Bronchial epithelial cell (primary cell): ENCODE measurements around the gene RTN4R. TPM values are rescaled to one million over a fixed set of nuclear protein-coding genes. Genes with fewer than 3 reads are reported as not detected.

Experiments
- DNase-seq: peaks from one replicate; pipeline ENCODE4 v3.0.0-alpha.2; 2010; ENCODE audit warnings: low read depth
- FAIRE-seq: peaks from 2 replicates; lab custom pipeline; 2011; peaks lifted over from hg19 to GRCh38; lab: Jason Lieb, UNC
- H3K27me3 ChIP-seq: 2 replicates; pipeline ENCODE4 v1.5.1; 2011; ENCODE audit warnings: low read length; ENCODE audit not compliant: control insufficient read depth, insufficient read depth
- H3K36me3 ChIP-seq: 2 replicates; pipeline ENCODE4 v1.5.1; 2011; ENCODE audit warnings: low read length; ENCODE audit not compliant: control insufficient read depth, insufficient read depth
- H3K4me3 ChIP-seq: 2 replicates; pipeline ENCODE4 v1.5.1; 2011; ENCODE audit warnings: mild to moderate bottlenecking, low read depth, low read length, control low read depth
- total RNA-seq: library from RNA; depleted of rRNA; stranded (reverse); fragments of >200 nt; gene quantifications from 2 replicates; pipeline ENCODE4 v1.2.1, GENCODE V29; 2014
- TF ChIP-seq, protein P1 (sequence below): IDR thresholded peaks from 2 replicates; pipeline ENCODE4 v1.5.1; 2011; ENCODE audit warnings: mild to moderate bottlenecking, moderate library complexity, low read length, control low read depth, inconsistent platforms; ENCODE audit not compliant: insufficient read depth, severe bottlenecking

Gene RTN4R
- total RNA-seq, 1 donor from 2014 or later, result 2.6 TPM

DNA sequence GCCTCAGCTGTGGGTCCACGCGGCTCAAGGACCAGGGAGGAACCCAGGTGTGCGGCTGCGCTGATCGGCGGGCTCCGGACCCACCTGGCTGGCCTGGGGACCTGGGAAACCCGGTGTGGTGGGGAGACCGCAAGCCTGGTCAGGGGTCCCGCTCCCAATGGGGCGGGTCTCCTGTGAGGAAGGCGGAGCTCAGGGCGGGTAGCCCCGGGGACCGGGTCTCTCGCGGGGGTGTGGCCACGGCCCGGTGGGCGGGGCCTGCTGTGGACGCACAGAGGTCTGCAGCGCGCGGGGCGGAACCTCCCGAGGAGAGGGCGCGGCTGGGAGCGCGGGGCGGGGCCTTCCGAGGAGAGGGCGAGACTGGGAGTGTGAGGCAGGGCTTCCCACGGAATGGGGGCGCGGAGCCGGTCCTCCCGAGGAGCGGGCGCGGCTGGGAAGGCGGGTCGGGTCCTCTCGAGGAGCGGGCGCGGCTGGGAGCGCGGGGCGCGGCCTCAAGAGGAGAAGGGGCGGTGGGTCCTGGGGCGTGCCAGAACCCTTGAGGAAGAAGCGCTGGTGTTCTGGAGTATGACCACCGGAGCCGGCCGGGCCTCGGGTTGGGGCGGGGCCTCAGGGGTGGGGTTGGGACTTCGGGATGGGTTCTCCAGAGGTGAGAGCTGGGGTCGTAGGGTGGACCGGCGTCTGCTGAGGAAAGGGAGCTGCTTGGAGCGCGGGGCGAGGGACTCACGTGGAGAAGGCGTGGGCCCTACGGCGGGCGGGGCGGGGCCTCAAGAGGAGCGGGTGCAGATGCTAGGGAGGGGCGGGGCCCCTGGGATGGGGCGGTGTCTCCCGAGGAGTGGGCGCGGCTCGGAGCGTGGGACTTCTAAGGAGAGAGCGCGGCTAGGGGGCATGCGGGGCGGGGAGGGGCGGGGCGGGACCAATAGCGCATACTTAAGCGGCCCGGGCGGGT is 31.0 kb upstream of the RTN4R start:
- TF ChIP-seq, protein P1, sequence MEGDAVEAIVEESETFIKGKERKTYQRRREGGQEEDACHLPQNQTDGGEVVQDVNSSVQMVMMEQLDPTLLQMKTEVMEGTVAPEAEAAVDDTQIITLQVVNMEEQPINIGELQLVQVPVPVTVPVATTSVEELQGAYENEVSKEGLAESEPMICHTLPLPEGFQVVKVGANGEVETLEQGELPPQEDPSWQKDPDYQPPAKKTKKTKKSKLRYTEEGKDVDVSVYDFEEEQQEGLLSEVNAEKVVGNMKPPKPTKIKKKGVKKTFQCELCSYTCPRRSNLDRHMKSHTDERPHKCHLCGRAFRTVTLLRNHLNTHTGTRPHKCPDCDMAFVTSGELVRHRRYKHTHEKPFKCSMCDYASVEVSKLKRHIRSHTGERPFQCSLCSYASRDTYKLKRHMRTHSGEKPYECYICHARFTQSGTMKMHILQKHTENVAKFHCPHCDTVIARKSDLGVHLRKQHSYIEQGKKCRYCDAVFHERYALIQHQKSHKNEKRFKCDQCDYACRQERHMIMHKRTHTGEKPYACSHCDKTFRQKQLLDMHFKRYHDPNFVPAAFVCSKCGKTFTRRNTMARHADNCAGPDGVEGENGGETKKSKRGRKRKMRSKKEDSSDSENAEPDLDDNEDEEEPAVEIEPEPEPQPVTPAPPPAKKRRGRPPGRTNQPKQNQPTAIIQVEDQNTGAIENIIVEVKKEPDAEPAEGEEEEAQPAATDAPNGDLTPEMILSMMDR, result no peak
- FAIRE-seq, result no peak
- Histone ChIP-seq H3K4me3 (peak overlapping the region; percentile 47), H3K36me3 (no peaks in the 10 kb centered on the region), H3K27me3 (no peaks in the 10 kb centered on the region)
- peak; percentile 56 for DNase-seq

DNA sequence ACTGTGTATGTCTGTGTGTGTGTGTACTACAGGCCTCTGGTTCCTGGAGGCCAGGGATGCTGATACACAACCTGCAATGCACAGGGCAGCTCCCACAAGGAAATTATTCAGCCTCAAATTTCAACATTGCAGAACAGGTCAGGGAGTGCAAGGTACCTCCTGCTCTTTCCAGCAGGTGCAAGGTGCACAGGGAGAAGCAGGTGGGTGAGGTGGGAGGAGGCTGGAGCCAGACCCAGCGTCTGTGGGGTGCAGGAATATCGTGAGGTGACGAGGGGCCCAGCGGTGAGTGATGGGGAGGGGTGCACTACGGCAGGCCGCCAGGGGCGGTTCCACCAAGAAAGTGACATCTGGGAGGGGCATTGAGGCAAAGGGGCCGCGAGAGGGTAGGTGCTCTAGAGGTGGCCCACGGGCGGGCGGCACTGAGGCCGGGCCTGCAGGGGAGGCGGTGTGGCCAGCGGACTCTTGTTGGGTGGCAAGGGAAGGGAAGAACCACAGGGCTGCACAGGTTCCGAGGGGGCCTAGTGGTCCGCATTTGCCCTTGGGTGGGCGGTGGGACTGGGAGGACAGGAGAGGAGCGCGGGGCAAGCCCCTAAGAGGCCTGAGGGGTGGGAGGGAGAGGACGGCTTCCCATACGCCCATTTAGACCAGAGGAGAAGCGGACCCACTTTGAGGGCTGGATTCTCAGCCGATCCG is 30.1 kb upstream of the RTN4R start:
- TF ChIP-seq, protein P1, result no peak

DNA sequence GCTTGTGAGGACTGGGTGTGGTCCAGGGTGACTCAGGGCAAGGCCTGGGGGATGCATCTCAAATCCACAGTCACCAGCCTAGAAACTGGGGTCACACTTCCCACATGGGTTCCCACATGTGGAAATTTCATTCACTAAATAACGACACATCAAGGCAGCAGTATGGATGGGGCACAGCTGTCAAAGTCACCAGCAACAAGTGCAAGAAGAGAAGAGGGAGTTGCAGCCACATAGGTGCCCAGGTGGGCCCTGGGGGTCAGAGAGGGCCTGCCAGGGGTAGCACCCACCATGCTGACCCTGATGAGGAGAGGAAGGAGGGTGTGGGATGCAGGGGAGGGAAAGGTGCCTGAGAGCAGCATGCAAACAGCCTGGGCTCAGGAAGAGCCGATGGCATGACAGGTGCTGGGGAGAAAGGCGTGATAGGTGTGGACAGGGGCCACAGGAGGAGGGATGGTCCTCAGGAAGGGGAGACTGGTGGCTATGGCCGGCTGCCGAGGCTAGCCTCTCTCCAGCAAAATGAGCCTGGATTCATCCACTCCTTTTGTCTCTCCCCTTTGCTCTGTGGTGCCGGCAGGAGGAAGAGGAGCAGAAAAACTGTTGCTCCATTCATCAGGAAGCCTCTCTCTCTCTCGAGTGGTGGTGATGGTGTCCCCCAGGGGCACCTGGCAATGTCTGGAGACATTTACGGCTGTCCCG is 29.4 kb upstream of the RTN4R start:
- Histone ChIP-seq H3K36me3 (no peaks in the 10 kb centered on the region), H3K27me3 (peaks cover under 1% of the 10 kb centered on the region), H3K4me3 (no peak overlapping the region)
- DNase-seq (no peak), FAIRE-seq (peak; percentile 77)
- TF ChIP-seq, protein P1, result no peak

More for the DNA sequence above, 30.1 kb upstream of the RTN4R start:
- H3K4me3 ChIP-seq, result peak overlapping the region; percentile 47
- DNase-seq (no peak), FAIRE-seq (no peak)
- no peaks in the 10 kb centered on the region for H3K36me3 ChIP-seq
- H3K27me3 ChIP-seq, result no peaks in the 10 kb centered on the region

DNA sequence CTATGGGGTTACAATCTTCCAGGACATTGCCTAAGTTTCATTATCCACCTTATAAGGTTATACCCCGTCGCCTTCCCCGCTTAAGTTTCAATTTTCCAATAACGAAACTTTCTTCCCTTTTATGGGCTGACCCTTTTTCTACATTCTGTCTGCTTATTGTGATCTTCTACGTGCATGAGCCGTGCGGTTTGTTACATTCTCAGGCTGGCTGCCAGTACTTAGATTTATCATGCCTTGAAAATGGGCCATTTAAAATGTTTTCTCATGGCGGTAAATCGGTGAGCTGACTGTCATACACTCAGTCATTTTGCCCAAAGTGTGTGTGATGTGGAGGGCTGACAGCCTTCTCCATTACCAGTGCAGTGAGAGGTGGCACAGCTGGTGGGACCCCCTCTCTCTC is 28.5 kb upstream of the RTN4R start:
- no peak for FAIRE-seq

More for the DNA sequence above, 28.5 kb upstream of the RTN4R start:
- Histone ChIP-seq H3K4me3 (no peak overlapping the region), H3K27me3 (peaks cover 2% of the 10 kb centered on the region), H3K36me3 (no peaks in the 10 kb centered on the region)
- DNase-seq, result no peak
- TF ChIP-seq, protein P1, result no peak
